Coronary artery (tissue), 2 donors: ENCODE results near the gene PCNA.

ENCODE experiments used
- DNase-seq: peaks from one replicate; pipeline ENCODE4 v3.0.0-alpha.2; 2017; ENCODE audit warnings: low spot score
- H3K27ac ChIP-seq, 2 donors: fragments of 200-600 bp; sonication (generic); one replicate each; pipeline ENCODE4 v1.5.1; 2016 to 2019
- H3K4me3 ChIP-seq: fragments of 200-600 bp; sonication (generic); 2 replicates; pipeline ENCODE4 v1.5.1; 2016; ENCODE audit warnings: mild to moderate bottlenecking, moderate library complexity
- CTCF ChIP-seq: fragments of 200-600 bp; sonication (generic); IDR thresholded peaks from one replicate; pipeline ENCODE4 v1.5.1; 2019; ENCODE audit warnings: antibody characterized with exemption

PCNA gene

GRCh38 chr20:5127859-5128424 is 8.2 kb upstream of the PCNA start:
- TF ChIP-seq CTCF = no peak
- DNase-seq = no peak
- Histone ChIP-seq H3K4me3 (peak overlapping the region; percentile 92), H3K27ac (peak overlapping the region; percentile 98 to 99)

GRCh38 chr20:5127204-5127858 is 7.6 kb upstream of the PCNA start:
- Histone ChIP-seq H3K27ac (peak overlapping the region; percentile 98 to 99), H3K4me3 (peak overlapping the region; percentile 92)
- no peak for TF ChIP-seq CTCF
- peak; percentile 83 for DNase-seq

- TF ChIP-seq CTCF = peak; percentile 22
- Histone ChIP-seq H3K4me3 (peak within 1 kb of the TSS; percentile 92), H3K27ac (peak within 1 kb of the TSS; percentile 98 to 99)
- peak; percentile 100 for DNase-seq
Observed at GRCh38 chr20:5126512-5127203, 6.9 kb upstream of the PCNA start, which contains the start of gene CDS2. TSS of gene CDS2 (plus strand) at chr20:5127008. CDS start at chr20:5127093, 85 bp downstream.

- DNase-seq = no peak
- no peak overlapping the region for H3K27ac ChIP-seq
- no peak for TF ChIP-seq CTCF
- no peak overlapping the region for H3K4me3 ChIP-seq
Observed at GRCh38 chr20:5122873-5123260, 3.1 kb upstream of the PCNA start.

- no peak for DNase-seq
- H3K4me3 ChIP-seq = peak overlapping the region; percentile 83
- H3K27ac ChIP-seq = peak overlapping the region; percentile 76 to 91
- TF ChIP-seq CTCF = no peak
Observed at GRCh38 chr20:5120185-5120476, 373 bp upstream of the PCNA start.

GRCh38 chr20:5119143-5119434 is 669 bp downstream of the PCNA start:
- Histone ChIP-seq H3K4me3 (peak overlapping the region; percentile 83), H3K27ac (peak overlapping the region; percentile 76 to 91)
- no peak for TF ChIP-seq CTCF
- no peak for DNase-seq
